ENCODE measurements around the gene NOS3. TPM values are rescaled to one million over a fixed set of nuclear protein-coding genes. Genes with fewer than 3 reads are reported as not detected.
"Not testable (repeated sequence)": the region's sequence is repeated elsewhere in the genome, so short reads cannot be mapped to it uniquely, and the experiment has no call there.

Gene NOS3
- total RNA-seq, 4 donors from 2014 or later, result 6.6 to 50.1 (median 15.8) TPM

DNA sequence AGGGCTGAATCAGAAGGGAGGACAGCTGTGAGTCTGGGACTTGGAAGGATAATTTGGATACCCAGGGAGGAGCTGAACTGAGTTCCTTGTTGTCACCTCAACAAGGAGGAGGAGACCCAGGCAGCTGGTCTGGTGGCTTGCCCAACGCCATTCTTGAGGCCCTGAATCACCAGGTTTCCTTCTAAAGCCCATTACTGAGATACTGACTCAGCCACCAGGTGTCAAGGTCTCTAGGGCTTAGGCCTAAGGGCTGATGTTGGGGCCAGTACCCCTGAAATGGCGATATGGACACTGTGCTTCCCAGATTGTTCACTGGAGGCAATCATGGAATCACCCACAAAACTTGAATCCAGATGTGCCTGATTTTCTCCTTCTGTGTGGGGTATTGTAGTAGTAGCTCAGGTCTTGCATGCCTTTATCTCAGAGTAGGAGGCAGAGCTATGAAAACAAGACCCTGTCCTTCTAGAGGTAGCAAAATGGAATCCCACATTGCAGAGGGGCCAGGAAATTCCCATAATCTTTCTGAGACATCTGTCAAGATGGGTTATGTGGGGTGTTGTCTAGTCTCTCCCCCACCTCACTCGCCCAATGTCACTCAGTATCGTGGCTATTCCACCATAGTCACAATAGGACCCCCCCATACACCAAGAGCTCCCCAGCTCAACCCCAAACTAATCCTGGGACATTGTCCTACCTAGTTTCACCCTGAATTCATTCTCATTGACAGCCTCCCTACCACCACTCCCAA, 35.3 kb downstream of the NOS3 start:
- TF ChIP-seq, protein P1, sequence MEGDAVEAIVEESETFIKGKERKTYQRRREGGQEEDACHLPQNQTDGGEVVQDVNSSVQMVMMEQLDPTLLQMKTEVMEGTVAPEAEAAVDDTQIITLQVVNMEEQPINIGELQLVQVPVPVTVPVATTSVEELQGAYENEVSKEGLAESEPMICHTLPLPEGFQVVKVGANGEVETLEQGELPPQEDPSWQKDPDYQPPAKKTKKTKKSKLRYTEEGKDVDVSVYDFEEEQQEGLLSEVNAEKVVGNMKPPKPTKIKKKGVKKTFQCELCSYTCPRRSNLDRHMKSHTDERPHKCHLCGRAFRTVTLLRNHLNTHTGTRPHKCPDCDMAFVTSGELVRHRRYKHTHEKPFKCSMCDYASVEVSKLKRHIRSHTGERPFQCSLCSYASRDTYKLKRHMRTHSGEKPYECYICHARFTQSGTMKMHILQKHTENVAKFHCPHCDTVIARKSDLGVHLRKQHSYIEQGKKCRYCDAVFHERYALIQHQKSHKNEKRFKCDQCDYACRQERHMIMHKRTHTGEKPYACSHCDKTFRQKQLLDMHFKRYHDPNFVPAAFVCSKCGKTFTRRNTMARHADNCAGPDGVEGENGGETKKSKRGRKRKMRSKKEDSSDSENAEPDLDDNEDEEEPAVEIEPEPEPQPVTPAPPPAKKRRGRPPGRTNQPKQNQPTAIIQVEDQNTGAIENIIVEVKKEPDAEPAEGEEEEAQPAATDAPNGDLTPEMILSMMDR (IDR thresholded peaks at IDR 0.05), result no peak
- no peak for TF ChIP-seq POLR2A (IDR thresholded peaks at IDR 0.05)
- H3K9me3 ChIP-seq, result no peaks in the 10 kb centered on the region
- H3K27ac ChIP-seq, result no peak overlapping the region
- H3K27me3 ChIP-seq, result no peaks in the 10 kb centered on the region
- H3K36me3 ChIP-seq, result no peaks in the 10 kb centered on the region
- no peak overlapping the region for H3K4me3 ChIP-seq
- H3K4me1 ChIP-seq, result peaks cover 0 to 5% of the 10 kb centered on the region in 2 donors
- intact Hi-C loops (cut with DNase I; ENCODE audit: low total_unique reads), result loop anchor here (10.0 kb wide), 1 partner anchor 89 kb away; no protein-coding TSS in a partner anchor
- DNase-seq, result no peak

DNA sequence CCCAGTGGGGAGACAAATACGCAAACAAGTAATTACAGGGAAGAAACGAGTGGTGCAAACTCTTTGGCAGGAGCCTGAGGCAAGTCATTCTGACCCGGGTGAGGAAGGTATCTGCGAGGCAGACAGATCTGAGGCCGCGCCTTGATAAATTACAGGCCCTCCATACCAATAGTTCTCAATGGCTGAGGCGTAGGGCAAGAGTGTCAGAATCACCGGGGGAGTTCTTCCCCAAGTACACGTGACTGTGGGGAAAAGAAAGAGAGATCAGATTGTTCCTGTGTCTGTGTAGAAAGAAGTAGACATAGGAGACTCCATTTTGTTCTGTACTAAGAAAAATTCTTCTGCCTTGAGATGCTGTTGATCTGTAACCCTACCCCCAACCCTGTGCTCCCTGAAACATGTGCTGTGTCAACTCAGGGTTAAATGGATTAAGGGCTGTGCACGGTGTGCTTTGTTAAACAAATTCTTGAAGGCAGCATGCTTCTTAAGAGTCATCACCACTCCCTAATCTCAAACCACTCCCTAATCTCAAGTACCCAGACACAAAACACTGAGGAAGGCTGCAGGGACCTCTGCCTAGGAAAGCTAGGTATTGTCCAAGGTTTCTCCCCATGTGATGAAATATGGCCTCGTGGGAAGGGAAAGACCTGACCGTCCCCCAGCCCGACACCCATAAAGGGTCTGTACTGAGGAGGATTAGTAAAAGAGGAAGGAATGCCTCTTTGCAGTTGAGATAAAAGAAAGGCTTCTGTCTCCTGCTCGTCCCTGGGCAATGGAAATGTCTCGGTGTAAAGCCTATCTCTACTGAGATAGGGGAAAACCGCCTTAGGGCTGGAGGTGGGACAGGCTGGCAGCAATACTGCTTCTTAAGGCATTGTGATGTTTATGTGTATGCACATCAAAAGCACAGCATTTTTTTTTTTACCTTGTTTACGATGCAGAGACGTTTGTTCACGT, 36.2 kb downstream of the NOS3 start:
- intact Hi-C loops (cut with DNase I; ENCODE audit: low total_unique reads), result loop anchor here (10.0 kb wide), 1 partner anchor 88 kb away; no protein-coding TSS in a partner anchor
- not testable (repeated sequence) for H3K4me1 ChIP-seq, H3K9me3 ChIP-seq, DNase-seq, H3K36me3 ChIP-seq, H3K27me3 ChIP-seq, H3K4me3 ChIP-seq
- peak overlapping the region; percentile 70 to 82 for H3K27ac ChIP-seq

DNA sequence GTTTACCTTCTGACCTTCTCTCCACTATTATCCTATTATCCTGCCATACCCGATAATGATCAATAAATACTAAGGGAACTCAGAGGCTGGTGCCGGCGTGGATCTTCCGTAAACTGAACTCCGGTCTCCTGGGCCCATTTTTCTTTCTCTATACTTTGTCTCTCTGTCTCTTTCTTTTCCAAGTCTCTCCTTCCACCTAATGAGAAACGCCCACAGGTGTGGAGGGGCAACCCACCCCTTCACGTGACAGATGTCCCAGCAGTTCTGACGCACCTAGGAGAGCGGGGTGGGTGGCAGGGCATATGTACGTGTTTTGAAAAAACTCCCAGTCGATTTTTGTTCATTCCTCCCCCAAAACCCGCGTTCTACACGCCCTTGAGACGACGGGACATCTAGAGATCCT, 36.9 kb downstream of the NOS3 start:
- DNase-seq, H3K27me3 ChIP-seq, H3K36me3 ChIP-seq, H3K9me3 ChIP-seq, H3K4me1 ChIP-seq: not testable (repeated sequence)
- intact Hi-C loops (cut with DNase I; ENCODE audit: low total_unique reads), result loop anchor here (10.0 kb wide), 1 partner anchor 87 kb away; no protein-coding TSS in a partner anchor
- Histone ChIP-seq H3K4me3 (peak overlapping the region; percentile 69), H3K27ac (peak overlapping the region; percentile 70 to 82)

GRCh38 chr7:151028131-151028947, 37.5 kb downstream of the NOS3 start, which contains the start of gene ABCB8:
TSS of gene ABCB8 (plus strand) at chr7:151028450. CDS start at chr7:151028516, 66 bp downstream.
- Histone ChIP-seq H3K4me3 (peak within 1 kb of the TSS; percentile 69), H3K9me3 (no peaks in the 10 kb centered on the region), H3K36me3 (no peaks in the 10 kb centered on the region), H3K27me3 (no peaks in the 10 kb centered on the region), H3K4me1 (peaks cover 0 to 5% of the 10 kb centered on the region in 2 donors), H3K27ac (peak within 1 kb of the TSS; percentile 78 to 82)
- TF ChIP-seq POLR2A (IDR thresholded peaks at IDR 0.05), result peak; percentile 31 to 59
- TF ChIP-seq, protein P1 (IDR thresholded peaks at IDR 0.05), result peak; percentile 45 to 53 (median 46)
- peak; percentile 98 to 100 for DNase-seq
- intact Hi-C loops (cut with DNase I; ENCODE audit: low total_unique reads), result loop anchor here (10.0 kb wide), 1 partner anchor 86 kb away; no protein-coding TSS in a partner anchor

GRCh38 chr7:151028948-151029501, 38.2 kb downstream of the NOS3 start:
- TF ChIP-seq, protein P1 (IDR thresholded peaks at IDR 0.05), result no peak
- no peak for TF ChIP-seq POLR2A (IDR thresholded peaks at IDR 0.05)
- no peak for DNase-seq
- peak overlapping the region; percentile 69 for H3K4me3 ChIP-seq
- H3K9me3 ChIP-seq, result no peaks in the 10 kb centered on the region
- peaks cover 0 to 5% of the 10 kb centered on the region in 2 donors for H3K4me1 ChIP-seq
- peak overlapping the region; percentile 78 to 82 for H3K27ac ChIP-seq
- intact Hi-C loops (cut with DNase I; ENCODE audit: low total_unique reads), result loop anchor here (10.0 kb wide), 1 partner anchor 86 kb away; no protein-coding TSS in a partner anchor
- H3K27me3 ChIP-seq, result no peaks in the 10 kb centered on the region
- no peaks in the 10 kb centered on the region for H3K36me3 ChIP-seq

All from uterus (tissue), 4 donors.